OCI-LY3 (cell line): ENCODE measurements around the gene TMPRSS12.

Experiments
- CTCF ChIP-seq: fragments of 200-600, 300-600 bp; sonication (generic); IDR thresholded peaks from 2 replicates; pipeline ENCODE4 v1.5.1; 2014; ENCODE audit warnings: antibody characterized with exemption, low read length, low read depth
- EZH2phosphoT487 ChIP-seq: fragments of 200-600 bp; shearing (Covaris generic); IDR thresholded peaks from 2 replicates; pipeline ENCODE4 v1.6.1; 2018; ENCODE audit warnings: antibody characterized with exemption, mixed run types, low read depth

GRCh38 chr12:50918584-50919316 is 76.0 kb downstream of the TMPRSS12 start:
- TF ChIP-seq CTCF (no peak), EZH2phosphoT487 (no peak)
